HL-60/S4 (cell line): ENCODE results near the gene ZDHHC13.

Source experiments
- in situ Hi-C: fragments of 300-500 bp; cut with MboI; formaldehyde crosslinking; loops from 2 replicates; pipeline ENCODE4 v1.14.3; 2022; ENCODE audit warnings: low sequenced_read_pairs

ZDHHC13 gene

DNA sequence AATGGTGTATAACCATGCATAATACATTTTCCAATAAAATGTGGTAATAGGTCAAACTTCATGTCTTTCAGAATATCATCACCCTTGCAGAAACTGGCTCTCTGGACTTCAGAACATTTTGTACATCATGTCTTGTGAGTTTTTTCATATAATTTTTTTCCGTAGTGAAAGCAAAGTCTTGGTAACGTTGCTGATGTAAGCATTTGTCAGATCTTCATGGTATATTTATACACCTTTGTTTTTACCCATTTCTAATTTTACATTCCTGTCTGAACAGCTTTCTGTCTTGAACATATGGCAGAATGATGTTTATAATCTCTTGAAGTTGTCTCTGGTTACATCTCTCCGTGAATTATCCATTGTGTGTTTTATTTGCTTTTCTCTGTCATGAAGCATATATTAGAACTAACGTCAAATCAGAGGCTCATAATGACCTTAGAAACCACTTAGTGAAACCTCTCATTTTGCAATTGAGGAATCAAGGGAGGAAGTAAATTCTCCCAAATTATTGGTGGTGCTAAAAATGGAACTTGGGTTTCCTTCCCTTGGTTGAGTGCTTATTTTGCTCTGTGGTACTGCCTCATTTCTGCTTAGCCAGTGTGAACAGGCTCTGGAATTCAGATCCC, 47.4 kb downstream of the ZDHHC13 start:
- in situ Hi-C loops = no loop called here

- in situ Hi-C loops = no loop called here
Measured at GRCh38 chr11:19164881-19165280, 47.9 kb downstream of the ZDHHC13 start.

DNA sequence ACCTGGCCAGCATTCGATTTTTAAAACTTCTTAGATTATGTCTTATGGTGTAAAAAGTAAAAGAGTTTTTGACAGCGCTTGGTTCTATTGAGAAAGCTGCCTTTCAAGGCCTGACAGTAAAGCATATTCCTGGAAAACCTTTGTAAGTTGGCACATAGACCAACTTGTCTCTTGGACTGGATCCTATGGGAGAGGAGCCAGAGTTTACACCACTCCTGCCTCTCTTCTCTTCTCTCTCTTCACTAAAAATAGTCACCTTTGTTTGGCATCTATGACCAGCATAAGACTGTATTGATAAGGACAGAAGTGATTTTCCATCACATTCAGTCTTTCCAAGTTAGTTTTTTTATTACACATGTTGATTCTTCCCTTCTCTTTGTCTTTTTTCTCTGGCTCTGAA, 51.1 kb downstream of the ZDHHC13 start:
- in situ Hi-C loops = no loop called here

DNA sequence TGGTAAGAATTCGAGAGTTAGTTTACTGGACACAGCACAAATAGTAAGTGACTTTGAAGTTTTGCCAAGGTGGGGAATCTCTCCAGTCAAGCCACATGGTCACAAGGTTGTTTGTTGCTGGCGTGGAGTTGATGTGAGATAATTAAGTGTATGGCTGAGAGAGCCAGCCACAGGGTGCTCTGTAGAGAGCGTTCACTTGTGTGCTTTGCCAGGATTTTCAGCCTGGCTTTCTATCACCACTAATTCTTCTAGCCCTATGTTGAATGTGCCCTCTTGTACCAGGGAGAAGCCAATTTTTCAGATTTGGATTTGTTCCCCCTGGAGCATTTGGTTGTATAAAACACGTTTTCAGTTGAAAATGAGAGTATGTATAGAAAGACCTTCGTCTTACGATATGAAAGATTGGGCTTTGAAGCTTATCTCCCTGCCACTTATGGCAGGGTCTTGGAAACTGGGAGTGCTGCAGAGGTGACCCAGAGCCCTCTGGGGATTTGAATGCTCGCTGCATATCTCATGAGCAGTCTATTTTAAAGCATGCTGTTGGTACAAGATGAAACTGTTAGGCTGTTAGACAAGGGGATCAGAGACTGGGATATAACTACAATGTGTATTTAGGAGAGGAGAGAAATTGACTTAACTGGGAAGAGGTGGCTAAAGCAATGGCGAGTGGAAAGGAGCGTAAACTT, 56.2 kb downstream of the ZDHHC13 start:
- in situ Hi-C loops = no loop called here

DNA sequence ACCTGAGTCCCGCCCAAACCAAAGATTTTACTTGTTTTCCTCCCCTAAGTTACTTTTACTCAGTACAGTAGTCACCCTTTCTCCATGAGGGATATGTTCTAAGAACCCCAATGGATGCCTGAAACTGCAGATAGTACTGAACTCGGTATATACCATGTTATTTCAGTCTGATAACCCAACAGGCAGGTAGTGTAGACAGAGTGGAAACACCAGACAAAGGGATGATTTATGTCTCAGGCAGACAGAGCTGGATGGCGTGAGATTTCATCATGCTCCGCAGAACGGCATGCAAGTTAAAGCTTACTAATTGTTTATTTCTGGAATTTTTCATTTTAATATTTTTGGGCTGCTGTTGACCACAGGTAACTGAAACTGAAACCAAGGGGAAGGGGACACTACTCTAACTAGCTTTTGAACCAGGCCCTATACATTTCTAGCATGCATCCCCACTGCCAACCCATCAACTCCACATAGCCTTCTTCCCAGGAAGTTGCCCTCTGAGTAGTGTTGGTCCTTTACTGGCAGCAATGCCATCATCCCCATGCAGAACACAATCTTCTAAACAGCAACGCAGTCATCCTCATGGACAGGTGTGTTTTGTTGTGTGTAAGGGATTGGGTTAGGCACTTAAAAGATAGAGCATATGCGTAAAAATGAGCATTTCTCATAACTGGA, 57.1 kb downstream of the ZDHHC13 start:
- in situ Hi-C loops = no loop called here

GRCh38 chr11:19176629-19177186, 59.7 kb downstream of the ZDHHC13 start:
- in situ Hi-C loops = no loop called here

DNA sequence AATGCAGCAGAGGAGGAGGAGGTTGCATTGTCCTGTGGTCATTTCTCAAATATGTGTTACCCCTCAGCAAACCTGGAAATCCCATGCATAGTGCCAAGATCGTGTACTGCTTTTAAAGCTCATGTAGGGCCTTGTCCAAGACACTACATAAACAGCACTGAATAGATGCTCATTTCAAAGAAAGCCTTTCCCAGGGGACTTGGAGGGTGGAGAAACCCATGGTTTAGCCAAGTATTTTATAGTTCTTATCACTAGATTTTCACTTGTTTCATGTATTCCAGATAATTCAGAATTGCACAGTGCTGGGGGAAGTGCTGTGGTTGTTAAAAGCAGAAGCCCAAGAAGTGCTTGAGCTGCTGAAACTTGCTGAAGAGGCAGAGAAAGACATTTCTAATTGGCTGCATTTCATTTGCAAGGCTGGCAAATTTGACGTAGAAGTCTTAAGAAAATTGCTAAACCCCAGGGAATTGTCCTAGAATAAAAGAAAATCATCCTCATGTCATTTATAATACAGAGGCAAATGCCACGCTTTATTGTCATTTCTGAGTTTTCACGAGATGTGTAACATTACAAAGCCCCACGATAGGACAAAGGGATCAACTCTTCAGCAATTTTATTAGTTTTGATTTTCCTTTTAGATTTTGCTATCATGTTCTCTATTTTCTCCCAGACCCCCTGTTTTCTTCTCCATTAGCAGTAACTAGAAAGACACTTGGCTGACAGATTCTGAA, 64.7 kb downstream of the ZDHHC13 start:
- in situ Hi-C loops = no loop called here

GRCh38 chr11:19183646-19184045, 66.7 kb downstream of the ZDHHC13 start:
- in situ Hi-C loops = no loop called here

DNA sequence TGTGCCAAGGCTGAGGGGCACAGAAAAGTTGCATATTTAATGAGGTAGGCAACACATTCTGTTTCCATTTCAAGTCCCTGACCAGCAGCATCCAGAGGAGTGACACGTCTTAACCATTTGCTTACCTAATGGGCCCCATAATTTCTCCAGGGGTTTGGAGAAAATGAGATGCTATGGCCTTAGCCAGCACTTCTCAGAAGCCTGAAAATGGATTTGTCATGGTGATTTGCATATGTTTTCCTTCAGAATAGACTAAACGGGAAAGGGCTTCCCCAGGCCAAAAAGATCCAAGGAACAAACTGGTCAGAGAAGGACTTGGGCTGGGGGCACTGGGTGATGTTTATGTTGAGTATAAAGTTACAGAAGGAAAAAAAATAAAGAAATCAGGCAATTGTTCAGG, 68.1 kb downstream of the ZDHHC13 start:
- in situ Hi-C loops = no loop called here

DNA sequence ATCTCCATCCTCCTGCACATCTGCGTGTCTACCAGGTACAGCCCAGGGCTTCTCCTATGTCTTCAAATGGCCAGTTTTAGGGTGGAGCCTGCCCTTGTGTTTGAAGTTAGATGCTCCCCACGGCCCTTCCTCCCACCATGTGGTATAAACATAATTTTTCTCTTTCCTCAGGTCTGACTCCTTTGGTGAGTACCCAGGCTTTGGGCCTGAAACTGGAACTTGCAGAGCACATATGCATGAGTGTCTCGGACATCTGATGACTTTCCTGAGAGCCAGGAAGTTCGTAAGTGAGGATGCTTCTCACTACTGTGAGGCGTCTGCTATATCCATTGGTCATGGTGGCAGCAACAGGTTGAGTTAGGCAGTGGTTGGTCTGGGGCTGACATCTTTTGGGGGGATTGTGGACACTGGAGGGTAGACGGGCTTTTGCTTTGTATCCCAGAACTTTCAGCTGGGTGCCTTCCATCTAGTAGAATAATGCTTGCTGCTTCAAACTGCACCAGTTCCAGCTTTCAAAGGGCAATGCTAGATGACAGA, 68.6 kb downstream of the ZDHHC13 start:
- in situ Hi-C loops = no loop called here

DNA sequence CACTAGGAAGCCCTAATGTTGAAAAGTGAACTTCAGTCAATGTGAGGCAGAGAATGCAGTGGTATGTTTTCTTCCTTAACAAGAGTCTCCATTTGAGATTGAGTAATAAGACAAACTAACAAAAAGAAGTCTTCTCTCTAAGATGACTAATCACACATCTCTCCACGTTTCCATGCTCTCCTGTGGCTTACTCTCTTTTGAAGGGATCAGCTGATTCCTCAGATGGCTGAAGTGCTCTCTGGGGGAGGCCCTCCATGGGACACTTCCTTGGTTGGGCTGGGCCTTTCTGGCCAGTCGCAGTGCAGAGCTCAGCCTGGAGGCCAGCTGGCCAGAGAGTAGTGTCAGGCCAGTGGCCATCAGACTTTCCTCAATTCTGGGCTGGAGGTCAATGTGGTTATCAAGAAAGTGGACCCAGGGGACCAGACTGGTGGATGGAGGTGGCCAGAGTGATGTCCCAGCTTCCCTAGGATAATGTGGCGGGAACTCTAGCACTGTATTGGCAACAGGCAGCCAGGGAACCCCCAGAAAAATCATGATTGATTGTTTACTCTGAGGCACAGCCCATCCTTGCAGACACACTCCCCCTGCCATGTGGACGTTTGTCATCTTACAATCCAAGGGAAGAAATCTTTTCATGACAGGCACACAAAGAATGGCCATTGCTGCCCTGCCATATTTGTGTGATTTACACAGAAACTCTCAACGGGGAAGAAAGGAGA, 70.3 kb downstream of the ZDHHC13 start:
- in situ Hi-C loops = no loop called here

GRCh38 chr11:19187833-19188258, 70.9 kb downstream of the ZDHHC13 start:
- in situ Hi-C loops = no loop called here

DNA sequence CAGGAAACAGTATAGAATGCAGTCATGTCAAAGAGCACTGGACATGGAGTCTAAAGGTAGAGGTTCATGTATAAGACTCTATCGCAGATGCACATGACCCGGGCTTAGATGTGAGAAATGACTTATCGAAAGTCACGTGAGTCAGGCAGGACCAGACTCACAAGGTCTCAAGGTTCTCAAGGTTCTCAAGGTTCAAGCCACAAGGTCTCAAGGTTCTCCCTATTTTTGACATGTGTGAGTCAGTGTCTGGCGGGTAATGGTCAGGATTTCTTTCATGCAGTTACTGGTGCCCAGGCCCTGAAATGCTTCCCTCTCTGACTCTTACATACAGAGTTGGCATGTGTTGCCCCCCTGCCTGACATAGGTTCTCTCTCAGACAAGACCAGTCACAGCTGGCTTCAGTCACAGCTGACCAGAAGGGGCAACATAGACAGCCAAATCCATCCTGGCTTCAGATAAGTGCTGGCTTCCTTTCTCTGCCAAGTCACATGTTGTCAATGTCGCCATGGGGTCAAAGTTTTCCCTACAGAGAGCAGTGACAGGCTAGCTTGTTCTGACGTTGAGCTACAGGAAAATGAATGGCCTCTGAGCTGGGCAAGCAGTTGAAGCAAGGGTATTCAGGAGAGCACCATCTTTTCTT, 74.7 kb downstream of the ZDHHC13 start:
- in situ Hi-C loops = no loop called here

DNA sequence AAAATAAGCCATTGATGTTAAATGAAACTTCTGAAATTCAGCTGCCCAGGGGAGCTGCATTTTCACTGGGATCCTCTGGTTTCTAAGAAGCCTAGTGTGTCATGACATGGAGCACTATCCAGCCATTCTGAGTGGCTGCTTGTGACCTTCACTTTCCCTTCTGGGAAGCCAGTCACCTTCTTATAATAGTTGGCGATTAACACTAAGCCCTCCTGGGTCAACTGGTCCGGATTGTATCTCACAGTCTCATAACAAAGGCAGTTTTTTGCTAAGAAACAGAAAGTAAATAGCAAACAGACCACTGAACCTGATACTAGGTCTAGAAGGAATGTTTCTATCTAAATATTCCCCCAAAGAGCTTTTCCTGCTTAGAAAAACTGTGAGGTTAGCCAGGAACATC, 76.9 kb downstream of the ZDHHC13 start:
- in situ Hi-C loops = no loop called here

- in situ Hi-C loops = no loop called here
Measured at GRCh38 chr11:19194620-19195308, 77.8 kb downstream of the ZDHHC13 start.

DNA sequence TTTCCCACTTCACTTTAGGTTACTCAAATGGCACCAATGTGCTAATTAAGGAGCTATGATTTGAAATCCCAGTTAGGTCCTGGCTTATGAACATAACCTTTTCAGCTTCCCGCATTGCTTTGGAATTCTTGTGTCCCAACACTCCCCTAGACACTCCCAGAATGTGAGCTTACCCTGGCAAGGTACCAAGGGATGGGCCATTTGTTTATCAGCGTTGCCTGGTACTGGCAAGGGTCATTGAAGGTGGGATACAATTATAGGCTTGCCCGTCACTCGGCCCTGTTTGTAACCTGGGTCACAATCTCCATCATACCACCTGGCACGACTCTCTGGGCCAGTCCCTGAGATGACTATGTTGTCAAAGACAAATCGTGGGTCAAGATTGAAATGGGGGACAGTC, 79.5 kb downstream of the ZDHHC13 start:
- in situ Hi-C loops = no loop called here

GRCh38 chr11:19199048-19199447, 82.1 kb downstream of the ZDHHC13 start:
- in situ Hi-C loops = no loop called here

GRCh38 chr11:19199771-19200170, 82.8 kb downstream of the ZDHHC13 start:
- in situ Hi-C loops = no loop called here
